Esophagus (tissue), 2 donors: ENCODE data around the gene NFYB. TPM values are rescaled to one million over a fixed set of nuclear protein-coding genes. Genes with fewer than 3 reads are reported as not detected.
"Not testable (repeated sequence)": the region's sequence is repeated elsewhere in the genome, so short reads cannot be mapped to it uniquely, and the experiment has no call there.

Experiments
- H3K27ac ChIP-seq, 2 donors: one replicate each; pipeline ENCODE4 v1.5.1; 2013; ENCODE audit warnings: low read depth in 2 of 2, mild to moderate bottlenecking in 2 of 2, inconsistent platforms in 1 of 2, low read length in 1 of 2, moderate library complexity in 1 of 2
- H3K27me3 ChIP-seq, 2 donors: one replicate each; pipeline ENCODE4 v1.6.1; 2013; ENCODE audit warnings: low read length in 2 of 2, control low read depth in 1 of 2, mild to moderate bottlenecking in 1 of 2; ENCODE audit not compliant: insufficient read depth in 2 of 2, control insufficient read depth in 1 of 2
- H3K36me3 ChIP-seq, 2 donors: one replicate each; pipeline ENCODE4 v1.6.1; 2013; ENCODE audit warnings: low read length in 1 of 2; ENCODE audit not compliant: control insufficient read depth in 2 of 2, insufficient read depth in 2 of 2
- H3K4me1 ChIP-seq, 2 donors: one replicate each; pipeline ENCODE4 v1.6.1; 2013; ENCODE audit warnings: low read length in 1 of 2; ENCODE audit not compliant: control insufficient read depth in 2 of 2, insufficient read depth in 2 of 2
- H3K4me3 ChIP-seq, 2 donors: one replicate each; pipeline ENCODE4 v1.5.1; 2013; ENCODE audit warnings: low read length in 2 of 2, mild to moderate bottlenecking in 2 of 2, low read depth in 1 of 2, moderate library complexity in 1 of 2
- H3K9me3 ChIP-seq, 2 donors: one replicate each; pipeline ENCODE4 v1.6.1; 2013; ENCODE audit warnings: mild to moderate bottlenecking in 2 of 2, low read depth in 1 of 2, low read length in 1 of 2, moderate library complexity in 1 of 2; ENCODE audit not compliant: control insufficient read depth in 2 of 2, insufficient read depth in 1 of 2
- WGBS, 2 donors: extraction: QIAGEN DNeasy Blood & Tissue Kit; methylation state at CpG; one replicate each; pipeline ENCODE4 v1.1.7; 2013; 5-methylcytosine and 5-hydroxymethylcytosine counted together
- polyA plus RNA-seq, 2 donors: library from polyadenylated mRNA; stranded (reverse); fragments of 200-250 nt; gene quantifications; one replicate each; pipeline ENCODE4 v1.2.3, GENCODE V29; 2013
- donor health status: healthy with polysubstance abuse.
- donor health status: Bipolar disorder and iron deficiency.

Gene NFYB
- polyA plus RNA-seq, 2 donors: 11.5 to 13.1 TPM

DNA sequence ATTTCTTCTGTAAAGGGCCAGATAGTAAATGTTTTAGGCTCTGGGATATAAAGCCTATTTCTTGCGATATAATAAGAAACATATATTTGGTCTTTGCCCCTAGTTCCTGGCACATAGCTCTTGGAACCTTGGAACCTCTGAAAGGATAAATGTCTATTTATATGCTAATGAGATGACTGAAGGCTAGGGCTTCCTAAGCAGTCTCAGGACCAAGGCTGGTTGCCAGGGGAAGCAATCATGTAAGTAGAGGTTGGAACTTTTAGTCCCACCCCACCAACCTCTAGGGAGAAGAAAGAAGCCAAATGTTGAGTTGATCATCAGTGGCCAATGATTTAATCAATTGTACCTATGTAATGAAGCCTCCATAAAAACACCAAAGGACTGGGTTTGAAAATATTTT, 26.6 kb upstream of the NFYB start:
- Histone ChIP-seq H3K27ac (no peak overlapping the region), H3K27me3 (no peaks in the 10 kb centered on the region)
- 49 to 77% methylated on average over 1 of the region's 1 CpG for WGBS, 2 donors

DNA sequence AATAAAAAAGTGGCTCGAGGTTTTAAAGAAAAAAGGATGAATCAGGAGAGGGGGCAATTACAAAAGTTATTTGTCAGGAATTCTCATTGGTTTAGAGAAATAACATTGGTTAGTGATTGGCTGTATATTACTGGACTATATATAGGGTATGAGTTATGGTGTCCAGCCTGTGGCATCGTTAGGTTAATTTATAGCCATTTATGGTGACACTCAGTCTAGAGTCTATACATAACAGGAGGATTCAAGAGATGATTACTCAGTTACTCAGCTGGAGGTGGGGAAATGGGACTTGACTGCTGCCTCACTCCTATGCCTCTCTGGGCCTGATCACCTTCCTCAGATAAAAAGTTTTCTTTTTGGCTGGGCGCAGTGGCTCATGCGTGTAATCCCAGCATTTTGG, 25.6 kb upstream of the NFYB start:
- Histone ChIP-seq H3K9me3 (no peaks in the 10 kb centered on the region), H3K36me3 (no peaks in the 10 kb centered on the region), H3K27me3 (no peaks in the 10 kb centered on the region), H3K4me1 (no peaks in the 10 kb centered on the region), H3K27ac (no peak overlapping the region), H3K4me3 (no peak overlapping the region)
- WGBS, 2 donors: 89 to 92% methylated on average over 4 of the region's 4 CpGs

More for the DNA sequence above, 26.6 kb upstream of the NFYB start:
- no peaks in the 10 kb centered on the region for H3K36me3 ChIP-seq
- H3K4me3 ChIP-seq: no peak overlapping the region
- no peaks in the 10 kb centered on the region for H3K9me3 ChIP-seq
- H3K4me1 ChIP-seq: no peaks in the 10 kb centered on the region

DNA sequence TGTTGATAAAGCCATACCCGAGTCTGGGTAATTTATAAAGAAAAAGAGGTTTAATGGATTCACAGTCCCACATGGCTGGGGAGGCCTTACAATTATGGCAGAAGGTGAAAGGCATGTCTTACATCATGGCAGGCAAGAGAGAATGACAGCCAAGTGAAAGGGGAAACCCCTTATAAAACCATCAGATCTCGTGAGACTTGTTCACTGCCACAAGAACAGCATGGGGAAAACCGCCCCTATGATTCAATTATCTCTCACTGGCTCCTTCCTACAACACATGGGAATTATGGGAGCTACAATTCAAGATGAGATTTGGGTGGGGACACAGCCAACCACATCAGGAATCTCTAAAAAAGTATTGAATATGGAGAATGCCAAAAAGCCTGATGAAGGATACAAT, 25.0 kb upstream of the NFYB start:
- 61 to 68% methylated on average over 3 of the region's 3 CpGs for WGBS, 2 donors
- H3K4me1 ChIP-seq, H3K27me3 ChIP-seq, H3K9me3 ChIP-seq, H3K27ac ChIP-seq, H3K4me3 ChIP-seq, H3K36me3 ChIP-seq: not testable (repeated sequence)

- Histone ChIP-seq H3K9me3 (no peaks in the 10 kb centered on the region), H3K27me3 (no peaks in the 10 kb centered on the region), H3K4me1 (no peaks in the 10 kb centered on the region), H3K36me3 (no peaks in the 10 kb centered on the region), H3K27ac (no peak overlapping the region), H3K4me3 (no peak overlapping the region)
- WGBS, 2 donors: 91 to 93% methylated on average over 8 of the region's 8 CpGs
These were observed 17.9 kb upstream of the NFYB start for GRCh38 chr12:104155711-104156555.

- Histone ChIP-seq H3K4me3 (no peak overlapping the region), H3K4me1 (no peaks in the 10 kb centered on the region), H3K27ac (no peak overlapping the region), H3K36me3 (no peaks in the 10 kb centered on the region), H3K27me3 (no peaks in the 10 kb centered on the region), H3K9me3 (no peaks in the 10 kb centered on the region)
- 62 to 78% methylated on average over 2 of the region's 2 CpGs for WGBS, 2 donors
These were observed 16.8 kb upstream of the NFYB start for GRCh38 chr12:104154806-104155205.

DNA sequence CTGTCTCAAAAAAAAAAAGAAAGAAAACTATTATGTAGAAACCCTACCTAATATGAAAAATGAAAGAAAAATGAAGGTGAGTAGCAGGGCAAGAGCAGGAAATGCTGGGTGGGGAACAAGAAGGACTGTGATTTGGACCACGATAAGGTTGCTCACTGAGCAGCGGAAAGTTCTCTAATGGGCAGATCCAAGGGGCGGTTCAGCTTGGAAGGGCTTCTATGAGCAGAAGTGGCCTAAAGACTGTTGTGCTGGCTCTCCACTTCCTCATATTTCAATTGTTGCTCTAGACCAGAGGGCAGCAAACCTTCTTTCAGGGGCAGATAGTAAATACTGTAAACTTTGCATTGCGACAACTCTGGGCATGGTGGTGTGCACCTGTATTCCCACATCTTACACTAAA, 16.3 kb upstream of the NFYB start:
- Histone ChIP-seq H3K4me1 (no peaks in the 10 kb centered on the region), H3K36me3 (no peaks in the 10 kb centered on the region), H3K4me3 (no peak overlapping the region), H3K27me3 (no peaks in the 10 kb centered on the region), H3K27ac (no peak overlapping the region), H3K9me3 (no peaks in the 10 kb centered on the region)
- WGBS, 2 donors: 72 to 75% methylated on average over 4 of the region's 4 CpGs

- Histone ChIP-seq H3K9me3 (no peaks in the 10 kb centered on the region), H3K4me3 (no peak overlapping the region), H3K27me3 (no peaks in the 10 kb centered on the region), H3K4me1 (no peaks in the 10 kb centered on the region), H3K27ac (no peak overlapping the region), H3K36me3 (no peaks in the 10 kb centered on the region)
These were observed 14.8 kb upstream of the NFYB start for GRCh38 chr12:104152685-104153241.

GRCh38 chr12:104150416-104150815, 12.4 kb upstream of the NFYB start:
- no peak overlapping the region for H3K4me3 ChIP-seq
- WGBS, 2 donors: 86 to 90% methylated on average over 8 of the region's 8 CpGs
- H3K9me3 ChIP-seq: no peaks in the 10 kb centered on the region
- no peaks in the 10 kb centered on the region for H3K27me3 ChIP-seq
- no peaks in the 10 kb centered on the region for H3K4me1 ChIP-seq
- H3K36me3 ChIP-seq: no peaks in the 10 kb centered on the region
- no peak overlapping the region for H3K27ac ChIP-seq

DNA sequence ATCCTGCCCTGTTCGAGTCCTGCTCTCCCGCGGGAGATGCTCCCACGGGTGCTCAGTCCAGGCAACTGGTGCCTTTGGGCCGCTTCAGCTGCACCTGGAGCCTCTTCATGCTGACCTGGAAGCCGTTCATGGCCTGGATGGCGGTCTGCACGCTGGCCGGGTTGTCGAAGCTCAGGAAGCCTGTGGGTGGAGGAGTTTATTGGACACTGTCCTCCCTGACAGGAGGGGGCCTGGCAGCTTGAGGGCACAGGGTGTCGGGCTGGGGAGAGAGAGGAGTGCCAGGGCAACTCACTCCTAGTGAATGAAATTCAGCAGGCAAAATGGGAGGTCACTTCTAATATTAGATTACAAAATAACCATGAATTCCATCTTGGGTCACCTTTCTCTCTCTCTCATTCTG, 9.3 kb upstream of the NFYB start:
- H3K4me1 ChIP-seq: no peaks in the 10 kb centered on the region
- 77 to 84% methylated on average over 11 of the region's 11 CpGs for WGBS, 2 donors
- H3K36me3 ChIP-seq: no peaks in the 10 kb centered on the region
- no peaks in the 10 kb centered on the region for H3K9me3 ChIP-seq
- no peaks in the 10 kb centered on the region for H3K27me3 ChIP-seq
- H3K4me3 ChIP-seq: no peak overlapping the region
- H3K27ac ChIP-seq: no peak overlapping the region

DNA sequence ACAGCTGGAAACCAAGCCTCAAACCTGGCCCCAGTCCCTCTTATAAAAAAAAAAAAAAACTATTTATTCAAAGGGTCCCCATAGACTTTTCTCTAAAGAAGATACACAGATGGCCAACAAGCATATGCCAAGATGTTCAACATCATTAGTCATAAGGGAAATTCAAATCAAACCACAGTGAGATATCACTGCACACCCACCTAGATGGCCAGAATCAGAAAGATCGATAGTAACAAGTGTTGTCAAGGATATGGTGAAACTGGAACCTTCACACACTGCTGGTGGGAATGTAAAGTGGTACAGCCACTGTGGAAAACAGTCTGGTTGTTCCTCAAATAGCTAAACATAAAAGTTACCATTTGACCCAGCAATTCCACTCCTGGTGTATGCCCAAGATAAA, 5.9 kb upstream of the NFYB start:
- H3K36me3 ChIP-seq: no peaks in the 10 kb centered on the region
- H3K9me3 ChIP-seq: no peaks in the 10 kb centered on the region
- no peak overlapping the region for H3K27ac ChIP-seq
- H3K27me3 ChIP-seq: no peaks in the 10 kb centered on the region
- H3K4me1 ChIP-seq: no peaks in the 10 kb centered on the region
- WGBS, 2 donors: 80 to 82% methylated on average over 1 of the region's 1 CpG
- H3K4me3 ChIP-seq: no peak overlapping the region
